ENCODE measurements around the gene PLEKHH1.

PLEKHH1 gene

GRCh38 chr14:67630938-67631337 lies 97.8 kb downstream of the PLEKHH1 start:
- Histone ChIP-seq H3F3A (ENCODE audit: insufficient read depth) (no peaks in the 10 kb centered on the region), H3K4me3 (ENCODE audit: insufficient read depth, low read length, poor library complexity, severe bottlenecking) (no peak overlapping the region), H3K9ac (ENCODE audit: low read length) (no peak overlapping the region), H3K9me2 (replicated peaks; ENCODE audit: insufficient read depth, low read length) (no peaks in the 10 kb centered on the region), H3K27ac (ENCODE audit: low read depth, low read length) (no peak overlapping the region), H3K4me2 (ENCODE audit: low read depth, low read length, poor library complexity, severe bottlenecking) (no peak overlapping the region), H3K79me2 (ENCODE audit: insufficient read depth, low read length) (no peaks in the 10 kb centered on the region), H3K9me3 (ENCODE audit: insufficient read depth, low read length) (no peaks in the 10 kb centered on the region), H4K20me1 (ENCODE audit: low read depth, low read length) (no peaks in the 10 kb centered on the region), H3K27me3 (ENCODE audit: low read length) (no peaks in the 10 kb centered on the region), H3K36me3 (ENCODE audit: low read length) (no peaks in the 10 kb centered on the region), H2AFZ (ENCODE audit: low read depth, low read length, severe bottlenecking) (no peak overlapping the region)
- TF ChIP-seq EZH2phosphoT487 (conservative IDR thresholded peaks at IDR 0.05; ENCODE audit: low read length), result no peak

- H3K36me3 ChIP-seq (ENCODE audit: low read length), result no peaks in the 10 kb centered on the region
- no peaks in the 10 kb centered on the region for H3K9me3 ChIP-seq (ENCODE audit: insufficient read depth, low read length)
- no peak for TF ChIP-seq EZH2phosphoT487 (conservative IDR thresholded peaks at IDR 0.05; ENCODE audit: low read length)
- no peak for TF ChIP-seq CTCF (IDR thresholded peaks at IDR 0.05; ENCODE audit: insufficient read depth, low read length, poor library complexity, severe bottlenecking)
- H3K4me3 ChIP-seq (ENCODE audit: insufficient read depth, low read length, poor library complexity, severe bottlenecking), result no peak overlapping the region
- no peak overlapping the region for H3K4me2 ChIP-seq (ENCODE audit: low read depth, low read length, poor library complexity, severe bottlenecking)
- H4K20me1 ChIP-seq (ENCODE audit: low read depth, low read length), result no peaks in the 10 kb centered on the region
- no peaks in the 10 kb centered on the region for H3K79me2 ChIP-seq (ENCODE audit: insufficient read depth, low read length)
- no peak overlapping the region for H2AFZ ChIP-seq (ENCODE audit: low read depth, low read length, severe bottlenecking)
- no peak overlapping the region for H3K9ac ChIP-seq (ENCODE audit: low read length)
- H3F3A ChIP-seq (ENCODE audit: insufficient read depth), result no peaks in the 10 kb centered on the region
- H3K9me2 ChIP-seq (replicated peaks; ENCODE audit: insufficient read depth, low read length), result no peaks in the 10 kb centered on the region
- no peak overlapping the region for H3K27ac ChIP-seq (ENCODE audit: low read depth, low read length)
- H3K27me3 ChIP-seq (ENCODE audit: low read length), result no peaks in the 10 kb centered on the region
These were observed 100.5 kb downstream of the PLEKHH1 start for GRCh38 chr14:67633451-67634147.

GRCh38 chr14:67636361-67636919 lies 103.3 kb downstream of the PLEKHH1 start:
- Histone ChIP-seq H3K79me2 (ENCODE audit: insufficient read depth, low read length) (no peaks in the 10 kb centered on the region), H3K9ac (ENCODE audit: low read length) (no peak overlapping the region), H3K27ac (ENCODE audit: low read depth, low read length) (no peak overlapping the region), H3K9me3 (ENCODE audit: insufficient read depth, low read length) (no peaks in the 10 kb centered on the region), H3K9me2 (replicated peaks; ENCODE audit: insufficient read depth, low read length) (no peaks in the 10 kb centered on the region), H2AFZ (ENCODE audit: low read depth, low read length, severe bottlenecking) (no peak overlapping the region), H3K27me3 (ENCODE audit: low read length) (no peaks in the 10 kb centered on the region), H3K4me2 (ENCODE audit: low read depth, low read length, poor library complexity, severe bottlenecking) (no peak overlapping the region), H3F3A (ENCODE audit: insufficient read depth) (no peaks in the 10 kb centered on the region), H4K20me1 (ENCODE audit: low read depth, low read length) (no peaks in the 10 kb centered on the region), H3K4me3 (ENCODE audit: insufficient read depth, low read length, poor library complexity, severe bottlenecking) (no peak overlapping the region), H3K36me3 (ENCODE audit: low read length) (no peaks in the 10 kb centered on the region)
- TF ChIP-seq CTCF (IDR thresholded peaks at IDR 0.05; ENCODE audit: insufficient read depth, low read length, poor library complexity, severe bottlenecking), result no peak
- no peak for TF ChIP-seq EZH2phosphoT487 (conservative IDR thresholded peaks at IDR 0.05; ENCODE audit: low read length)

- H3K79me2 ChIP-seq (ENCODE audit: insufficient read depth, low read length), result no peaks in the 10 kb centered on the region
- no peak overlapping the region for H3K4me3 ChIP-seq (ENCODE audit: insufficient read depth, low read length, poor library complexity, severe bottlenecking)
- no peaks in the 10 kb centered on the region for H3K9me3 ChIP-seq (ENCODE audit: insufficient read depth, low read length)
- H4K20me1 ChIP-seq (ENCODE audit: low read depth, low read length), result no peaks in the 10 kb centered on the region
- H3K9me2 ChIP-seq (replicated peaks; ENCODE audit: insufficient read depth, low read length), result no peaks in the 10 kb centered on the region
- H2AFZ ChIP-seq (ENCODE audit: low read depth, low read length, severe bottlenecking), result no peak overlapping the region
- TF ChIP-seq EZH2phosphoT487 (conservative IDR thresholded peaks at IDR 0.05; ENCODE audit: low read length) (no peak), CTCF (IDR thresholded peaks at IDR 0.05; ENCODE audit: insufficient read depth, low read length, poor library complexity, severe bottlenecking) (no peak)
- H3K27me3 ChIP-seq (ENCODE audit: low read length), result no peaks in the 10 kb centered on the region
- no peak overlapping the region for H3K9ac ChIP-seq (ENCODE audit: low read length)
- no peak overlapping the region for H3K27ac ChIP-seq (ENCODE audit: low read depth, low read length)
- no peak overlapping the region for H3K4me2 ChIP-seq (ENCODE audit: low read depth, low read length, poor library complexity, severe bottlenecking)
- H3K36me3 ChIP-seq (ENCODE audit: low read length), result no peaks in the 10 kb centered on the region
- H3F3A ChIP-seq (ENCODE audit: insufficient read depth), result no peaks in the 10 kb centered on the region
These were observed 105.6 kb downstream of the PLEKHH1 start for GRCh38 chr14:67638642-67639041.

All from SU-DHL-6 (cell line).